GM23248 (cell line): ENCODE results near the gene TSSC4. TPM values are rescaled to one million over a fixed set of nuclear protein-coding genes. Genes with fewer than 3 reads are reported as not detected.

ENCODE experiments used
- DNase-seq: peaks from one replicate; pipeline ENCODE4 v3.0.0-alpha.2; 2015
- H2AFZ ChIP-seq: fragments of 200-600 bp; sonication (generic); 2 replicates; pipeline ENCODE4 v1.6.1; 2016; ENCODE audit warnings: antibody characterized with exemption
- H3F3A ChIP-seq: fragments of 200-600 bp; sonication (generic); 2 replicates; pipeline ENCODE4 v1.6.1; 2016; ENCODE audit warnings: mild to moderate bottlenecking, antibody characterized with exemption, mixed run types; ENCODE audit not compliant: insufficient read depth
- H3K27ac ChIP-seq: fragments of 200-600 bp; sonication (generic); 2 replicates; pipeline ENCODE4 v1.5.1; 2016; ENCODE audit warnings: mild to moderate bottlenecking
- H3K27me3 ChIP-seq: fragments of 200-600 bp; sonication (generic); replicated peaks from 2 replicates; pipeline ENCODE4 v1.6.1; 2016; ENCODE audit warnings: mild to moderate bottlenecking; ENCODE audit not compliant: insufficient read depth
- H3K36me3 ChIP-seq: fragments of 200-600 bp; sonication (generic); 2 replicates; pipeline ENCODE4 v1.6.1; 2016; ENCODE audit warnings: low read depth, mild to moderate bottlenecking
- H3K4me1 ChIP-seq: fragments of 200-600 bp; sonication (generic); 2 replicates; pipeline ENCODE4 v1.6.1; 2016; ENCODE audit warnings: mild to moderate bottlenecking; ENCODE audit not compliant: insufficient read depth
- H3K4me2 ChIP-seq: fragments of 200-600 bp; sonication (generic); one replicate; pipeline ENCODE4 v1.6.1; 2016; ENCODE audit warnings: mild to moderate bottlenecking; ENCODE audit not compliant: unreplicated experiment
- H3K4me3 ChIP-seq: fragments of 200-600 bp; sonication (generic); 2 replicates; pipeline ENCODE4 v1.5.1; 2016; ENCODE audit warnings: mild to moderate bottlenecking
- H3K79me2 ChIP-seq: fragments of 200-600 bp; sonication (generic); 2 replicates; pipeline ENCODE4 v1.6.1; 2016; ENCODE audit warnings: mild to moderate bottlenecking; ENCODE audit not compliant: insufficient read depth
- H3K9ac ChIP-seq: fragments of 200-600 bp; sonication (generic); 2 replicates; pipeline ENCODE4 v1.6.1; 2016; ENCODE audit warnings: mild to moderate bottlenecking
- H3K9me2 ChIP-seq: fragments of 200-600 bp; sonication (generic); 2 replicates; pipeline ENCODE4 v1.6.1; 2016; ENCODE audit warnings: mixed run types, mild to moderate bottlenecking, moderate library complexity; ENCODE audit not compliant: insufficient read depth
- H3K9me3 ChIP-seq: fragments of 200-600 bp; sonication (generic); one replicate; pipeline ENCODE4 v1.6.1; 2017; ENCODE audit warnings: low read depth
- H4K20me1 ChIP-seq: fragments of 200-600 bp; sonication (generic); 2 replicates; pipeline ENCODE4 v1.6.0; 2016; ENCODE audit not compliant: insufficient read depth
- EZH2 ChIP-seq: fragments of 200-600 bp; sonication (generic); IDR thresholded peaks from 2 replicates; pipeline ENCODE4 v1.6.1; 2018; ENCODE audit warnings: antibody characterized with exemption, mild to moderate bottlenecking; ENCODE audit not compliant: insufficient read depth, poor library complexity, severe bottlenecking
- EZH2phosphoT487 ChIP-seq: fragments of 200-600 bp; sonication (generic); IDR thresholded peaks from 2 replicates; pipeline ENCODE4 v1.6.1; 2018; ENCODE audit warnings: antibody characterized with exemption, moderate library complexity, mild to moderate bottlenecking, low read depth; ENCODE audit not compliant: insufficient read depth
- WGBS, 2 experiments: methylation state at CpG; one replicate each; pipeline ENCODE4 v1.1.6; 2015 to 2017; ENCODE audit warnings: low lambda C conversion rate in 2 of 2, low coverage in 1 of 2; ENCODE audit errors: missing lambda C conversion rate in 2 of 2; 5-methylcytosine and 5-hydroxymethylcytosine counted together
- in situ Hi-C: fragments of 300-500 bp; cut with MboI; formaldehyde crosslinking; loops from 2 replicates; pipeline ENCODE4 v1.15.0; 2020
- polyA plus RNA-seq: library from polyadenylated mRNA; unstranded; fragments of >200 nt; fragmentation: Nextera tagmentation; extraction: Ambion mirVana; gene quantifications from 2 replicates; pipeline ENCODE4 v1.2.1, GENCODE V29; 2016
- total RNA-seq: library from RNA; depleted of rRNA; stranded (reverse); fragments of >200 nt; shearing (Covaris generic); gene quantifications from 2 replicates; pipeline ENCODE4 v1.2.3, GENCODE V29; 2014

The TSSC4 gene
- total and polyA plus RNA-seq, 2 experiments from 2014 or later, result 44.4 to 61.8 TPM

DNA sequence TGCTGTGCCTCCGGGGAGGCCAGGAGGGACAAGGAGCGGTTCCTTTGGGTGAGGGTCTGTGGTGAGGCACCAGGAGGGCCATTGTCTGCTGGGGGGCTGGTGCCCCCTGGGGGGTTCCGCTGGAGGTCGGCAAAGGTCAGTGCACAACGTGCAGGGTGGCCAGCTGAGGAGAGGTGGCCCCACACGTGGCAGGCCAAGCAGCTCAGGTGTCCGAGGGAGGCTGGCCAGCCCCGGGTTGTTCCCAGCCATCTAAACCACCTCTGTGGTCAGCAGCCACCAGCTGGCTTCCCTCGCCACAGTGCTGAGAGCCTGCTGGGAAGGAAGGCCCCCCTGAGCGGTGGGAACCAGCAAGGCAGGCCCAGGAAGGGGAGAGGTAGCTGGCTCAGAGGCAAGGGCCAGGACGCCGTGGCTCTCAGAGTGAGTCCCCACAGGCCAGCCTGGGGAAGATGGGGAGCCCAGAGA, 4.2 kb downstream of the TSSC4 start:
- peaks cover 8% of the 10 kb centered on the region for H3K4me1 ChIP-seq
- no peaks in the 10 kb centered on the region for H4K20me1 ChIP-seq
- in situ Hi-C loops, result no loop called here
- no peak overlapping the region for H3K9ac ChIP-seq
- no peaks in the 10 kb centered on the region for H3K9me2 ChIP-seq
- peaks cover 25% of the 10 kb centered on the region for H3K79me2 ChIP-seq
- no peaks in the 10 kb centered on the region; the same call in 1 of the 2 replicates for H3K36me3 ChIP-seq
- no peaks in the 10 kb centered on the region for H3K27me3 ChIP-seq
- no peak for DNase-seq
- no peak overlapping the region for H3K4me2 ChIP-seq
- no peak overlapping the region for H2AFZ ChIP-seq
- no peak overlapping the region for H3K27ac ChIP-seq
- TF ChIP-seq EZH2, result no peak
- no peak for TF ChIP-seq EZH2phosphoT487
- no peak overlapping the region for H3K4me3 ChIP-seq
- H3K9me3 ChIP-seq, result no peaks in the 10 kb centered on the region
- WGBS, 2 experiments, result 52 to 55% methylated on average over 12 of the region's 12 CpGs
- peaks cover 1% of the 10 kb centered on the region; the same call in 1 of the 2 replicates for H3F3A ChIP-seq

GRCh38 chr11:2406451-2406850, 5.9 kb downstream of the TSSC4 start:
- no peak for DNase-seq
- Histone ChIP-seq H3K9me2 (no peaks in the 10 kb centered on the region), H2AFZ (no peak overlapping the region), H4K20me1 (no peaks in the 10 kb centered on the region), H3K79me2 (peaks cover 18% of the 10 kb centered on the region), H3K36me3 (no peaks in the 10 kb centered on the region; the same call in 1 of the 2 replicates), H3K27ac (no peak overlapping the region), H3K4me3 (no peak overlapping the region), H3K9ac (no peak overlapping the region), H3K4me2 (no peak overlapping the region), H3K27me3 (no peaks in the 10 kb centered on the region), H3F3A (no peaks in the 10 kb centered on the region), H3K9me3 (no peaks in the 10 kb centered on the region), H3K4me1 (peaks cover 8% of the 10 kb centered on the region)
- TF ChIP-seq EZH2phosphoT487 (no peak), EZH2 (no peak)
- in situ Hi-C loops, result no loop called here
- 74 to 78% methylated on average over 14 of the region's 14 CpGs for WGBS, 2 experiments

GRCh38 chr11:2406878-2407410, 6.4 kb downstream of the TSSC4 start:
- H3K79me2 ChIP-seq, result peaks cover 13% of the 10 kb centered on the region
- H3K27ac ChIP-seq, result no peak overlapping the region
- no peaks in the 10 kb centered on the region; the same call in 1 of the 2 replicates for H3K36me3 ChIP-seq
- no peaks in the 10 kb centered on the region for H4K20me1 ChIP-seq
- H3K9me3 ChIP-seq, result no peaks in the 10 kb centered on the region
- peaks cover 4% of the 10 kb centered on the region for H3K4me1 ChIP-seq
- DNase-seq, result no peak
- no peak overlapping the region for H3K9ac ChIP-seq
- H3K4me3 ChIP-seq, result no peak overlapping the region
- TF ChIP-seq EZH2 (no peak), EZH2phosphoT487 (no peak)
- no peaks in the 10 kb centered on the region for H3K9me2 ChIP-seq
- in situ Hi-C loops, result no loop called here
- no peaks in the 10 kb centered on the region for H3F3A ChIP-seq
- 84 to 87% methylated on average over 20 to 24 of the region's 24 CpGs for WGBS, 2 experiments
- H2AFZ ChIP-seq, result no peak overlapping the region
- H3K27me3 ChIP-seq, result no peaks in the 10 kb centered on the region
- H3K4me2 ChIP-seq, result no peak overlapping the region

DNA sequence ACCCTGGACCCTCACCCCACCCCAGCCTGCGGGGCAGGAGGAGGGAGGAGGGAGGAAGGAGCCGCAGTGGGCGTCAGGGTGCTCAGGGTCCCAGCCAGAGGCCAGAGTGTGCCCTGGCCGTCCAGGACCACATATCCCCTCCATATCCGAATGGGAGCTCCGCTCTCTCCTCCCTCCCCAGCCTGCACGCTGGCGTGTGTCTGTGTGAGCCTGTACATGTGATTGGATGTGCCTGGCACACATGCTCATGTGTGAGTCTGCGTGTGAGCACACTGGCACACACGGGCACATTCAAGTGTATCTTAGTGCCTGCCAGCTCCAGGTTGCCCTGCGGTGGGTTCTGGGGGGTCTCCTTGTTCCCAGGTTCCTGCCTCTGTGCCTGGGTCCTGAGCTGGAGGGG, 8.1 kb downstream of the TSSC4 start:
- Histone ChIP-seq H2AFZ (no peak overlapping the region), H3F3A (no peaks in the 10 kb centered on the region)
- in situ Hi-C loops, result no loop called here

DNA sequence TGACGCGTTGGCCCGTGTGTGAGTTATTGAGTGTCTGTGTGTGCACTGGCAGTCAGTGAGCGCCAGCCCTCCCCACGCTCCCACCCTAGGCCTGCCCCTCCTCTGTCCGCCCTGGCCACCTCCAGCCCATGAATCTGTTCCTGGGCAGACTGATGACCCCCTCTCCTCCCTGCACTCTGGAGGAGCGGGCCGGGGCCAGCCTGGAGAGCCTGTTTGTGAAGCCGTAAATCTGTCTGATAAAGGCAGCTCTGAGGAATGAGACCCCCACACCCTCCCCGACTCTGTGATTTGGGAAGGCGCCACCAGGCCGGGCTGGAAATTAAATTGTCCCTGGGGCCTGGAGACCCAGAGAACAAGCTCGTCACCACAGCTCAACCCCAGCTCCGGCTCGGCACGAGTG, 8.6 kb downstream of the TSSC4 start:
- no peaks in the 10 kb centered on the region for H3K4me1 ChIP-seq
- no peaks in the 10 kb centered on the region for H3K9me3 ChIP-seq
- in situ Hi-C loops, result no loop called here
- H4K20me1 ChIP-seq, result no peaks in the 10 kb centered on the region
- no peak for DNase-seq
- H3K4me3 ChIP-seq, result no peak overlapping the region
- H3K9ac ChIP-seq, result no peak overlapping the region
- no peaks in the 10 kb centered on the region for H3F3A ChIP-seq
- H3K79me2 ChIP-seq, result no peaks in the 10 kb centered on the region
- H3K27ac ChIP-seq, result no peak overlapping the region
- no peaks in the 10 kb centered on the region for H3K9me2 ChIP-seq
- no peaks in the 10 kb centered on the region for H3K36me3 ChIP-seq
- H2AFZ ChIP-seq, result no peak overlapping the region
- 67 to 69% methylated on average over 13 to 16 of the region's 16 CpGs for WGBS, 2 experiments
- no peaks in the 10 kb centered on the region for H3K27me3 ChIP-seq
- no peak overlapping the region for H3K4me2 ChIP-seq
- TF ChIP-seq EZH2 (no peak), EZH2phosphoT487 (no peak)

More for the DNA sequence above, 8.1 kb downstream of the TSSC4 start:
- Histone ChIP-seq H4K20me1 (no peaks in the 10 kb centered on the region), H3K4me1 (no peaks in the 10 kb centered on the region), H3K27me3 (no peaks in the 10 kb centered on the region), H3K4me3 (no peak overlapping the region), H3K4me2 (no peak overlapping the region), H3K9me3 (no peaks in the 10 kb centered on the region), H3K36me3 (no peaks in the 10 kb centered on the region), H3K79me2 (no peaks in the 10 kb centered on the region), H3K9ac (no peak overlapping the region), H3K27ac (no peak overlapping the region), H3K9me2 (no peaks in the 10 kb centered on the region)
- TF ChIP-seq EZH2phosphoT487, result no peak
- no peak for TF ChIP-seq EZH2
- no peak for DNase-seq
- WGBS, 2 experiments, result 45 to 55% methylated on average over 8 to 10 of the region's 11 CpGs
